ENCODE results near the gene JPT2. TPM values are rescaled to one million over a fixed set of nuclear protein-coding genes. Genes with fewer than 3 reads are reported as not detected.
A peak's percentile ranks its signal among the peaks of the same experiment; 100 is the strongest.
"Not testable (repeated sequence)": the region's sequence is repeated elsewhere in the genome, so short reads cannot be mapped to it uniquely, and the experiment has no call there.

JPT2 gene
- total and polyA plus RNA-seq, 4 experiments from 2014 or later, result 4.8 to 43.1 (median 24.4) TPM

DNA sequence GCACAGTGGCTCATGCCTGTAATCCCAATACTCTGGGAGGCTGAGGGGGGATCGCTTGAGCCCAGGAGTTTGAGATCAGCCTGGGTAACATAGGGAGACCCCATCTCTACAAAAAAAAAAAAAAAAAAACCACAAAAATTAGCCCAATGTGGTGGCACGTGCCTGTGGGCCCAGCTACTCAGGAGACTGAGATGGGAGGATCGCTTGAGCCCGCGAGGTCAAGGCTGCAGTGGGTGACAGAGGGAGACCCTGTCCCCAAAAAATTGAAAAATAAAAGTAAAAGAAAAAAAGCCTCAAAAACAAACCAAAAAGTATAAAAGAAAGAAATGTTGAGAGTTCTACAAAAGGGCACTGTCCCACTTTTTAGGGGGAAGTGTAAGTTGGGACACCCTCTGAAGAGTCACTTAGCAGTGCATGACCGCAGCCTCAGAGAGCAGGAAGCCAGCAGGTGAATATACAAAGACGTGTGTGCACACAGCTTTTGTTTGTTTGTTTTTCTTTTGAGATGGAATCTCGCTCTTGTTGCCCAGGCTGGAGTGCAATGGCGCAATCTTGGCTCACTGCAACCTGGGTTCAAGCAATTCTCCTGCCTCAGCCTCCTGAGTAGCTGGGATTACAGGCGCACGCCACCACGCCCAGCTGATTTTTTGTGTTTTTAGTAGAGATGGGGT lies 41.6 kb downstream of the JPT2 start:
- intact Hi-C loops (cut with micrococcal nuclease); H3K9me3 Mint-ChIP-seq; H3K9me3 ChIP-seq (ENCODE audit: control insufficient read depth in 1 of 2, low read length in 2 of 2); H3K36me3 Mint-ChIP-seq; H3K27me3 ChIP-seq (ENCODE audit: insufficient read depth, low read length); H3K36me3 ChIP-seq (ENCODE audit: insufficient read depth, low read length); H3K27me3 Mint-ChIP-seq; H3K27ac ChIP-seq (ENCODE audit: low read depth, low read length); H3K4me3 ChIP-seq (ENCODE audit: low read length in 2 of 2): not testable (repeated sequence)
- DNase-seq, result peak in 2 of 5 donors; percentile 12 to 27
- H3K27ac Mint-ChIP-seq, result peak overlapping the region in 5 of 7 donors; percentile 29 to 77 (median 37)
- peaks cover 17 to 45% (median 30%) of the 10 kb centered on the region in 4 donors for H3K4me1 Mint-ChIP-seq
- H3K4me1 ChIP-seq (ENCODE audit: insufficient read depth, low read length), result peaks cover 29% of the 10 kb centered on the region
- peak overlapping the region in 1 of 8 donors; percentile 46 for H3K4me3 Mint-ChIP-seq
- CTCF ChIA-PET (ENCODE audit: partially characterized antibody), result interaction anchor here (1.1 to 1.8 kb wide), 3 partner anchors 12 to 356 kb away, joined by 4 to 5 read pairs (median 4); partner anchors contain the start of gene MAPK8IP3
- POLR2A ChIA-PET (ENCODE audit: partially characterized antibody), result interaction anchor here (1.5 kb wide), 1 partner anchor 8 kb away, joined by 4 read pairs; no protein-coding TSS in a partner anchor

DNA sequence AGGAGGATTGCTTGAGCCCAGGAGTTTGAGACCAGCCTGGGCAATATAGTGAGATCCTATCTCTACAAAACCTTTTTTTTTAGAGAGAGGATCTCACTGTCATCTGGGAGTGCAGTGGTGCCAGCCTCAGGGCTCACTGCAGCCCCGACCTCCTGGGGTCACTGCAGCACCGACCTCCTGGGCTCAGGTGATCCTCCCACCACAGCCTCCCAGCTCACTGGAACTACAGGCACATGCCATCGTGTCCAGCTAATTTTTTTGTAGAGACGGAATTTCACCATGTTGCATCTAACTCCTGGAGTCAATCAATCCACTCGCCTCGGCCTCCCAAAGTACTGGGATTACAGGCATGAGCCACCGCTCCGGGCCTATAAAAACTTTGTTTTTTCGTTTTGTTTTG lies 43.3 kb downstream of the JPT2 start:
- H3K36me3 Mint-ChIP-seq, result peaks cover 0 to 14% of the 10 kb centered on the region in 2 donors
- peak overlapping the region in 1 of 8 donors; percentile 15 for H3K4me3 Mint-ChIP-seq
- peaks cover 15 to 40% (median 24%) of the 10 kb centered on the region in 4 donors for H3K4me1 Mint-ChIP-seq
- intact Hi-C loops (cut with micrococcal nuclease), result no loop called here
- CTCF ChIA-PET (ENCODE audit: partially characterized antibody), result interaction anchor here (0.9 to 1.8 kb wide), 2 partner anchors 61 to 358 kb away, joined by 3 to 5 read pairs; partner anchors contain the start of genes NUBP2 and SPSB3
- no peak for DNase-seq
- POLR2A ChIA-PET (ENCODE audit: partially characterized antibody), result interaction anchor here (0.7 to 1.2 kb wide), 2 partner anchors 10 to 751 kb away, joined by 3 to 6 read pairs; no protein-coding TSS in a partner anchor
- H3K27ac Mint-ChIP-seq, result peak overlapping the region in 4 of 7 donors; percentile 46 to 94 (median 62)
- no peaks in the 10 kb centered on the region for H3K27me3 ChIP-seq (ENCODE audit: insufficient read depth, low read length)
- H3K27me3 Mint-ChIP-seq, result no peaks in the 10 kb centered on the region
- H3K4me3 ChIP-seq (ENCODE audit: low read length in 2 of 2), result no peak overlapping the region
- no peak overlapping the region for H3K27ac ChIP-seq (ENCODE audit: low read depth, low read length)
- no peaks in the 10 kb centered on the region for H3K9me3 Mint-ChIP-seq
- H3K9me3 ChIP-seq (ENCODE audit: control insufficient read depth in 1 of 2, low read length in 2 of 2), result no peaks in the 10 kb centered on the region
- H3K4me1 ChIP-seq (ENCODE audit: insufficient read depth, low read length), result peaks cover 29% of the 10 kb centered on the region
- peaks cover 7% of the 10 kb centered on the region for H3K36me3 ChIP-seq (ENCODE audit: insufficient read depth, low read length)

DNA sequence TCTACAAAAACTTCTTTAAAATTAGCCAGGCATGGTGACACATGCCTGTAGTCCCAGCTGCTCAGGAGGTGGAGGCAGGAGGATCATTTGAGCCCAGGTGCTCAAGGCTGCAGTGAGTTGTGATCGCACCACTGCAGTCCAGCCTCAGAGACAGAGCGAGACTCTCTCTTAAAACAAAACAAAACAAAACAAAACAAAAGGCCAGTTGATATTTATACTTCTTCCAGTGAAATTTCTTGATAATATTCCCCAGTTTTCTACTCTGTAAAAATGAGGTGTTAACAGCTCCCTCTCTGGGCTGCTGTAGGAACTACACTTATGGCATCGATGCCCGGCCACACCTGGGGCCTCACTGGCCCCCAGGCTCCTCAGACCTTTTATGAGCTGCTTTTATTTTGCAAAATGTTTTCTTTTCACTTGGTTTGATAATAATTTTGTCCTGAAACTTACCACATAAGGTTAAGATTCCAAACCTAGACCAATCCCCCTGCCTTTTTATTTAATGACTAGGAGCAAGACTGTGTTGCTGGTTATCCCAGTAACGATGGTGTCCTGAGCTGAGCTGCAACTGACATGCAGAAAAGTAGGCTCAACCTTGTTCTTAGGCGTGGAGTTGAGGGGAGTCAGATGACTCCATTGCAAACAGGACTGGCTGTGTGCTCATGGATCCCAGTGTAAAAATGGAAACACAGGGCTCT lies 45.5 kb downstream of the JPT2 start:
- Histone ChIP-seq H3K4me1 (ENCODE audit: insufficient read depth, low read length) (peaks cover 29% of the 10 kb centered on the region), H3K27me3 (ENCODE audit: insufficient read depth, low read length) (no peaks in the 10 kb centered on the region), H3K9me3 (ENCODE audit: control insufficient read depth in 1 of 2, low read length in 2 of 2) (no peaks in the 10 kb centered on the region), H3K27ac (ENCODE audit: low read depth, low read length) (no peak overlapping the region), H3K36me3 (ENCODE audit: insufficient read depth, low read length) (peaks cover 23% of the 10 kb centered on the region), H3K4me3 (ENCODE audit: low read length in 2 of 2) (no peak overlapping the region)
- intact Hi-C loops (cut with micrococcal nuclease), result no loop called here
- peaks cover 11 to 26% of the 10 kb centered on the region in 2 donors for H3K36me3 Mint-ChIP-seq
- no peaks in the 10 kb centered on the region for H3K9me3 Mint-ChIP-seq
- ChIA-PET CTCF (ENCODE audit: partially characterized antibody) (interaction anchor here (0.7 to 1.5 kb wide), 10 partner anchors 8 to 90 kb away, joined by 3 to 5 read pairs (median 4); partner anchors contain the start of genes JPT2, NUBP2 and SPSB3), POLR2A (ENCODE audit: partially characterized antibody) (interaction anchor here (0.6 to 0.7 kb wide), 2 partner anchors 12 to 321 kb away, joined by 3 read pairs; no protein-coding TSS in a partner anchor)
- peak overlapping the region in 4 of 8 donors; percentile 11 to 51 (median 38) for H3K4me3 Mint-ChIP-seq
- H3K27ac Mint-ChIP-seq, result peak overlapping the region; percentile 24 to 84 (median 65)
- no peaks in the 10 kb centered on the region for H3K27me3 Mint-ChIP-seq
- peaks cover 21 to 39% (median 29%) of the 10 kb centered on the region in 4 donors for H3K4me1 Mint-ChIP-seq
- peak in 4 of 5 donors; percentile 35 to 52 (median 42) for DNase-seq

DNA sequence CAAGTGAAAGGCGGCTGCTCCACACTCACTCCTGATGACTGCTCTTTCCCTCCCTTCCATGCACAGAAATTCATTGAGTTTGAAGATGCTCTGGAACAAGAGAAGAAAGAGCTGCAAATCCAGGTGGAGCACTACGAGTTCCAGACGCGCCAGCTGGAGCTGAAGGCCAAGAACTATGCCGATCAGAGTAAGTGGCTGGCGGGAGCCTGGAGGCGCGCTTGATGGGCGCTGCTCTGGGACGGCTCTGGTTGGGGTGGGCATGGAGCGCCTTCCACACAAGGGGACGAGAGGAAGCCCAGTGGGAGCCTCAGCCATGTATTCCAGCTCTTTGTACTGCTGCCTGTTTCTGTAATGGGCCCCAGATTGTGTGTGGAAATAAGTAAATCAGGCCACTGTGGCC lies 46.4 kb downstream of the JPT2 start:
- peaks cover 29% of the 10 kb centered on the region for H3K4me1 ChIP-seq (ENCODE audit: insufficient read depth, low read length)
- H3K4me3 ChIP-seq (ENCODE audit: low read length in 2 of 2), result no peak overlapping the region
- Mint-ChIP-seq H3K4me1 (peaks cover 20 to 31% (median 25%) of the 10 kb centered on the region in 4 donors), H3K27me3 (no peaks in the 10 kb centered on the region), H3K9me3 (no peaks in the 10 kb centered on the region), H3K27ac (no peak overlapping the region), H3K4me3 (no peak overlapping the region), H3K36me3 (peaks cover 11 to 33% of the 10 kb centered on the region in 2 donors)
- ChIA-PET POLR2A (ENCODE audit: partially characterized antibody) (interaction anchor here (1.2 kb wide), 1 partner anchor 47 kb away, joined by 3 read pairs; the partner anchor contains the start of gene JPT2), CTCF (ENCODE audit: partially characterized antibody) (interaction anchor here (1.0 to 1.5 kb wide), 3 partner anchors 9 to 361 kb away, joined by 3 to 4 read pairs (median 3); no protein-coding TSS in a partner anchor)
- H3K27ac ChIP-seq (ENCODE audit: low read depth, low read length), result no peak overlapping the region
- no peak for DNase-seq
- no peaks in the 10 kb centered on the region for H3K9me3 ChIP-seq (ENCODE audit: control insufficient read depth in 1 of 2, low read length in 2 of 2)
- H3K36me3 ChIP-seq (ENCODE audit: insufficient read depth, low read length), result peaks cover 30% of the 10 kb centered on the region
- intact Hi-C loops (cut with micrococcal nuclease), result no loop called here
- no peaks in the 10 kb centered on the region for H3K27me3 ChIP-seq (ENCODE audit: insufficient read depth, low read length)

DNA sequence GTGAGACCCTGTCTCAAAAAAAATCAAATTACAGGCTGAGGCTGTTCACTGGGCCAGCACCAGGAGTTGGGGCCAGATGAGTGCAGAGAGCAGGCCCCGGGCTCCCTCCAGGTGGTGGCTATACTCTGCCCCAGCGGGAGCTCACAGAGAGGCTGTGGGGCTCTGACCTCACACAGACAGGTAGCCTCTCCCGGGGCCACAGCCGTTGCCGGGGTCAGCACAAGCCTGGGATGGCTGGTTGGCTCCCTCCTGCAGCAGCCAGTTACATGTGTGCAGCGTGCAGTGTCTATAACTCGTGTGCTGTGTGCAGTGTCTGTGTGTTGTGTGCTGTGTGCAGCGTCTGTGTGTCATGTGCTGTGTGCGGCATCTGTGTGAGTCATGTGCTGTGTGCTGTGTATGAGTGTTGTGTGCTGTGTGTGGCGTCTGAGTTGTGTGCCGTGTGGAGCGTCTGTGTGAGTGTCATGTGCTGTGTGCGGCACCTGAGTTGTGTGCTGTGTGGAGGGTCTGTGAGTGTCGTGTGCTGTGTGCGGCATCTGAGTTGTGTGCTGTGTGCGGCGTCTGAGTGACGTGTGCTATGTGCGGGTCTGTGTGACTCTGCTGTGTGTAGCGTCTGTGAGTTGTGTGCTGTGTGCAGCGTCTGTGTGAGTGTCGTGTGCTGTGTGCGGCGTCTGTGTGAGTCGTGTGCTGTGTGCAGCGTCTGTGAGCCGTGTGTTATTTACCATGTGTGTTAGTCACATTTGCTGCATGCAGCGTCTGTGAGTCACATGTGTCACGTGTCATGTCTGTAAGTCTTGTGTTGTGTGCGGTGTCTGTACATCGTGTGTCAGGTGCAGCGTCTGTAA lies 48.8 kb downstream of the JPT2 start:
- POLR2A ChIA-PET (ENCODE audit: partially characterized antibody), result interaction anchor here (1.1 kb wide), 1 partner anchor 21 kb away, joined by 3 read pairs; the partner anchor contains the start of gene MAPK8IP3
- CTCF ChIA-PET (ENCODE audit: partially characterized antibody), result no interaction called here

DNA sequence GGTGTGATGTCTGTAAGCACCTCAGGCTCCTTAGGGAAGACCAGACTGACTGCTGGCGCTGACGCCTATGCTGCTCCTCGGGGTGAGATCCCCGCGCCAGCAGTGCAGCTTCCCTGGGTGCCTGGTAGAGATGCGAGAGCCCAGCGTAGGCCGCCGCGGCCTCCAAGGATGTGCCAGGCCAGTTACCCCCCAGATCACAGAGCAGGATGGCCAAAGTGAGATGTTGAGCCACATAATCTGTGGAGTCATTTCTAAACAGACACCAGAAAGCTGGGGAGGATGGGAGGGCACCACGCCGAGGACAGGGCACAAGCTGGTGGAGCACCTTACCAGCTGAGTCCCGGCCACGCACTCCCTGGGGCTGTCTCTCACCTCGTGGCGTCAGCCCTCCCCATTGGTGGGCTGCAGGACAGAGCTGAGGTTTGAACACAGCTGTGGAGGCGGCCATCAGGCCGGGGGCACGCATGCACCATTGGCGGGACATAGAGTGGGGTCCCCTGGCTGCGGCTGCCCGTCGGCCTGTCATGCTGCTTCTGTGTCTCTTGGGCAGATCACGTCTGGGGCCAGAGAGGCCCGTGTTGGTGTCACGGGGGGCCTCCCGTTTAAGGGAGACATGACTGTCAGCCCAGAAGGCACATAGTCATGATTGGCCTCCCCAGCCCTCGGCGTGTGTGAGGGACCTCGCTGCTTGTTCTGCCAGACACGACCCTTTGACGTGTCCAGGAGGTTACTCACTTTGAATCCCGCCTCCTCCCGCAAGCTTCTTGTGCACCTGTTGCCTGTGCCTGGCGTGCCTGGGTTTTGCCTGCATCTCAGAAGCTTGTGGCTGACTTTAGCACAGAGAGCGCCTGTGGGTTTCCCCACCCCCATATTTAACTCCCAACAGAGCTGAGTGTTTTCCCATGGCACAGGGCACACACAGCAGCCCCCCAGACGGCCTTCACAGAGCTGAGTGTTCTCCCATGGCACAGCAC lies 49.9 kb downstream of the JPT2 start:
- ChIA-PET POLR2A (ENCODE audit: partially characterized antibody) (interaction anchor here (1.1 kb wide), 1 partner anchor 22 kb away, joined by 3 read pairs; the partner anchor contains the start of gene MAPK8IP3), CTCF (ENCODE audit: partially characterized antibody) (interaction anchor here (0.8 kb wide), 1 partner anchor 22 kb away, joined by 3 read pairs; the partner anchor contains the start of gene MAPK8IP3)
- no peak overlapping the region for H3K27ac ChIP-seq (ENCODE audit: low read depth, low read length)

More for the DNA sequence above, 48.8 kb downstream of the JPT2 start:
- Histone ChIP-seq H3K27ac (ENCODE audit: low read depth, low read length) (no peak overlapping the region), H3K4me1 (ENCODE audit: insufficient read depth, low read length) (peaks cover 23% of the 10 kb centered on the region), H3K36me3 (ENCODE audit: insufficient read depth, low read length) (peaks cover 30% of the 10 kb centered on the region), H3K27me3 (ENCODE audit: insufficient read depth, low read length) (no peaks in the 10 kb centered on the region), H3K9me3 (ENCODE audit: control insufficient read depth in 1 of 2, low read length in 2 of 2) (no peaks in the 10 kb centered on the region), H3K4me3 (ENCODE audit: low read length in 2 of 2) (no peak overlapping the region)
- no peak for DNase-seq
- peaks cover 11 to 39% of the 10 kb centered on the region in 2 donors for H3K36me3 Mint-ChIP-seq
- H3K27ac Mint-ChIP-seq, result peak overlapping the region in 5 of 7 donors; percentile 30 to 71 (median 42)
- intact Hi-C loops (cut with micrococcal nuclease), result no loop called here
- H3K9me3 Mint-ChIP-seq, result no peaks in the 10 kb centered on the region
- H3K4me3 Mint-ChIP-seq, result peak overlapping the region in 1 of 8 donors; percentile 39
- H3K27me3 Mint-ChIP-seq, result no peaks in the 10 kb centered on the region
- H3K4me1 Mint-ChIP-seq, result peaks cover 18 to 21% (median 19%) of the 10 kb centered on the region in 4 donors

More for the DNA sequence above, 49.9 kb downstream of the JPT2 start:
- H3K36me3 Mint-ChIP-seq, result peaks cover 11 to 42% of the 10 kb centered on the region in 2 donors
- Histone ChIP-seq H3K4me3 (ENCODE audit: low read length in 2 of 2) (no peak overlapping the region), H3K36me3 (ENCODE audit: insufficient read depth, low read length) (peaks cover 33% of the 10 kb centered on the region), H3K9me3 (ENCODE audit: control insufficient read depth in 1 of 2, low read length in 2 of 2) (no peaks in the 10 kb centered on the region), H3K27me3 (ENCODE audit: insufficient read depth, low read length) (no peaks in the 10 kb centered on the region), H3K4me1 (ENCODE audit: insufficient read depth, low read length) (peaks cover 12% of the 10 kb centered on the region)
- H3K27ac Mint-ChIP-seq, result peak overlapping the region in 2 of 7 donors; percentile 29 to 36
- intact Hi-C loops (cut with micrococcal nuclease), result no loop called here
- no peaks in the 10 kb centered on the region for H3K9me3 Mint-ChIP-seq
- peaks cover 10 to 14% (median 13%) of the 10 kb centered on the region in 4 donors for H3K4me1 Mint-ChIP-seq
- H3K4me3 Mint-ChIP-seq, result no peak overlapping the region
- no peaks in the 10 kb centered on the region for H3K27me3 Mint-ChIP-seq
- DNase-seq, result no peak

Measured in CD4-positive, alpha-beta memory T cell (primary cell).